GM21515 (cell line): ENCODE results near the gene TIGIT.
"Not testable (repeated sequence)": the region's sequence is repeated elsewhere in the genome, so short reads cannot be mapped to it uniquely, and the experiment has no call there.

ENCODE experiments used
- ATAC-seq: cut with Tn5 transposase; IDR thresholded peaks from one replicate; pipeline ENCODE4 v1.9.1; 2021; ENCODE audit not compliant: unreplicated experiment

TIGIT gene

GRCh38 chr3:114293838-114294535 is at the start of gene TIGIT:
Gene TIGIT (plus strand): TSS chr3:114294028. CDS start chr3:114294062, 34 bp downstream.
- no peak for ATAC-seq

GRCh38 chr3:114252954-114253353 is 40.9 kb upstream of the TIGIT start:
- ATAC-seq: no peak

DNA sequence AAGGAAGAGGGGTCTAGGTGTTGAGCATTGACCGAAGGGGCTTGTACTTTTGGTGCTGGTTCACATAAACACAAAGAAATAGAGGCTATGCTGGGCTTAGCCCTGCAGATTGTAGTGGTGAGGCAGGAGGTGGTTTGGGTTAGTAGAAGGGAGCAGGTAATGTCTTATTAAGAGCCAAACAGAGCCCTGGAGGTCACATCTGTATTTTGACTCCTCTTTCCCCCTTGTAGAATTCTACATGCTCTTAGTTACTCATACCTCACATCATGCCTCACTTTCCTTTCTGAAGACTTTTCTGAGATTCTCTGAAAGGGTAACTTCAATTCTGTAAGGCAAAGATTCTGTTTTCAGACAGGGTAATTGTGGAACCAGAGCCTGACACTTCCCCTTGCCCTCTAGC is 40.3 kb upstream of the TIGIT start:
- no peak for ATAC-seq

DNA sequence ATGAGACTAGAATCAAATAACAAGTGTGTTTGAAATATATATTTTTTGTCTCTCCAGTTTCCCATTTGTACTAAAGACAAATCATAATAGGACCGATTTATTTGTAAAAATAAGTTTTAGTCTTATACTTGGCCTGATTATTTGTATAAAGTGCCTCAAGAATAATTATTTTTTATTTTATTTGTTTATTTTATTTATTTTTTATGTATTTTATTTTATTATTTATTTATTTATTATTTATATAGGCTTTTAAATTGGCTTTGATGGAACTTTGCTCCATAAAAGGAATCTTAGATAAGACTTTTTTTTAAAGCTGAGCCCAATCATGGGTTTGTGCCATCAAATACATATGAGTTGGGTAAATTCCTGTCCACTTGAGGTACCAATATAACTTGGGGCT is 34.3 kb upstream of the TIGIT start:
- ATAC-seq: no peak

DNA sequence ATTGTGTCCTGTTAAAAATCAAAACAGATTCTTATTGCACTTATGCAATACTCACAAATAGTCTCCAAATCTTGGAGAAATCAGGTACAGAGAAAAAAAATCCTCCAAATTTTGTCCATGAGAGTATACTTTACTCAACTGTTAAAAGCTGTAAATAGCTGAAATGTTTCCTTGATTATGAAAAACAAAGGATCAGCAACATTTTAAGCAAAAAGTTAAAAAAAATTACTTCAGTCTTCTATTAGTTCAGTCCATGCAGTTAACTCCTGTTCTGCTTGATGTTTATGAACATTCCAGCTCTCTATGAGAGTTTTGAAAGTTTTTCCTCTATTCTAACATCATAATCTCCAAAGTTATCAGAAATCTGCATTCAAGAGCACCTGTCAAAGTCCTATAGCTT is 33.7 kb upstream of the TIGIT start:
- no peak for ATAC-seq

DNA sequence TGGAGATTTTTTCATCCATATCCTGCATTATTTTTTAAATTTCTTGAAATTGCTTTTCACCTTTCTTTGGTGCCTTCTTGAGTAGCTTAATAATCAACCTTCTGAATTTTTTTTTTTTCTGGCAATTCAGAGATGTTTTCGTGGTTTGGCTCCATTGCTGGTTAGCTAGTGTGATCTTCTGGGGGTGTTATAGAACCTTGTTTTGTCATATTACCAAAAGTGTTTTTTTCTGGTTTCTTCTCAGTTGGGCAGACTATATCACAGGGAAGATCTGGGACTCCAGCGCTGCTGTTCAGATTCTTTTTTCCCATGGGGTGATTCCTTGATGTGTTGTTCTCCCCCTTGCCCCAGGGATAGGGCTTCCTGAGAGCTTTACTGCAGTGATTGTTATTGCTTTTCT is 23.8 kb upstream of the TIGIT start:
- no peak for ATAC-seq

- ATAC-seq: no peak
Measured at GRCh38 chr3:114272271-114272670, 21.6 kb upstream of the TIGIT start.

- ATAC-seq: no peak
Measured at GRCh38 chr3:114274929-114275328, 18.9 kb upstream of the TIGIT start.

DNA sequence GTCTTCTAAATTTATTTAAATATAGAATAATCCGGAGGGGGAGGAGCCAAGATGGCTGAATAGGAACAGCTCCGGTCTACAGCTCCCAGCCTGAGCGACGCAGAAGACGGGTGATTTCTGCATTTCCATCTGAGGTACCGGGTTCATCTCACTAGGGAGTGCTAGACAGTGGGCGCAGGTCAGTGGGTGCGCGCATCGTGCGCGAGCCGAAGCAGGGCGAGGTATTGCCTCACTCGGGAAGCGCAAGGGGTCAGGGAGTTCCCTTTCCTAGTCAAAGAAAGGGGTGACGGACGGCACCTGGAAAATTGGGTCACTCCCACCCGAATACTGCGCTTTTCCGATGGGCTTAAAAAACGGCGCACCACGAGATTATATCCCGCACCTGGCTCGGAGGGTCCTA is 17.0 kb upstream of the TIGIT start:
- not testable (repeated sequence) for ATAC-seq

GRCh38 chr3:114284644-114285043 is 9.2 kb upstream of the TIGIT start:
- ATAC-seq: no peak

- no peak for ATAC-seq
Measured at GRCh38 chr3:114285648-114286230, 8.1 kb upstream of the TIGIT start.

DNA sequence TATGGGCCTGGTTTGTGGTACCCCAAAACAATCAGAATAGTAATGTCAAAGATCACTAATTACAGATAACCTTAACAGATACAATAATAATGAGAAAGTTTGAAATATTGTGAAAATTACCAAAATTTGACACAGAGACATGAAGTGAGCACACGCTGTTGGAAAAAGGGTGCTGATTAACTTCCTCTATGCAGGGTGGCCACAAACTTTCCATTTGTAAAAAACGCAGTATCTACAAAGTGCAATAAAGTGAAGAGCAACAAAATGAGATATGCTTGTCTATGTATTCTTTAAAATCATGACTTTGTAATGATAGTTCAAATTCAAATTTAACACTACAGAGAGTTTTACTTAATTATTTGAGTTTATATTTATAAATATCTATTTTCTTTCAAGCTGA is 7.6 kb upstream of the TIGIT start:
- no peak for ATAC-seq

DNA sequence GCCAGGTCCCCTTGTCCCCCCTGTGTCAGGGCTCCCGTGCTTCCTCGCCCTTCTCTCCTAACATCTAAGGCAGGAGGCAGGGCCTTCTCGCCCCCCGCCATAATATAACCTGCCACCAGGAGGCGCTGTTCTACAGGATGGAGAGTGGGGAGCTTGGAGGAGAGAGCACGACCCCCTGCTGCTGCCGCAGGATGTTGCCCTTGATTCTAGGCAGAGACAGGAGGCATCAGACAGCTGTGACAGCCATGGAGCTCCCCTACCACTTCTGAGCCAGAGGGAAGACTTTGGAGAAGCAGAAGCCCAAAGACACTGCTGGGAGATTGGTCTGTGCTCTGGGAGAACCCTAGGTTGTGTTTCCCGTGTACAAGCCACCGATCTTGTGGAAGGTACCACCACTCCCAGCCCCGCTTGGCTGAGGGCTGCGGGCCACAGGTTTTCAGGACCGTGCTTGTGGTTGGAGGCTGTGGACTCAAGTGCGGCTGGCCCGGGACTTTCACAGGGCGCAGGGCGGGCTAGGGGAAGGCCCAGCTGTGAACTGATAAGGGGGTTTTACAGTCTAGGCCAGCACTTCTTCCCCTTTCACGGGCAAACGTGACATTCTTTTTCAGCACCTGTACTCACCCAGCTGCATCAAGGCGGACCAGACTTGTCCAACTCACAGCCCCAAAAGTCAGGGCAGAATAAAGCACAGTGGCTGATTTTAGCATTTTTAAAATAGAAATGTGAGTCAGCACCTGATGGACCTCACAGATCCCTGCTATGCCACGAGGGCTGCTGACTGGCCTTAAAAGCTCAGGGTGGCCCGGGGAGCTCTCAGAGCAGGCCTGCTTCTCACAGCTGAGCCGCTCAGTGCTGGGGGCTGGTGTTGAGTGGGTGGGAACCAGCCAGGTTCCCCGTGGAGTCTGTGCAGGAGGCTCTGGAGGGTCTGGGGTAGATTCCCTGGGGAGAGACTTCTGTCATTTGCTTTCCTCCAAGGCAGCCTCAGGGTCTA is 2.6 kb upstream of the TIGIT start:
- peak; percentile 91 for ATAC-seq

DNA sequence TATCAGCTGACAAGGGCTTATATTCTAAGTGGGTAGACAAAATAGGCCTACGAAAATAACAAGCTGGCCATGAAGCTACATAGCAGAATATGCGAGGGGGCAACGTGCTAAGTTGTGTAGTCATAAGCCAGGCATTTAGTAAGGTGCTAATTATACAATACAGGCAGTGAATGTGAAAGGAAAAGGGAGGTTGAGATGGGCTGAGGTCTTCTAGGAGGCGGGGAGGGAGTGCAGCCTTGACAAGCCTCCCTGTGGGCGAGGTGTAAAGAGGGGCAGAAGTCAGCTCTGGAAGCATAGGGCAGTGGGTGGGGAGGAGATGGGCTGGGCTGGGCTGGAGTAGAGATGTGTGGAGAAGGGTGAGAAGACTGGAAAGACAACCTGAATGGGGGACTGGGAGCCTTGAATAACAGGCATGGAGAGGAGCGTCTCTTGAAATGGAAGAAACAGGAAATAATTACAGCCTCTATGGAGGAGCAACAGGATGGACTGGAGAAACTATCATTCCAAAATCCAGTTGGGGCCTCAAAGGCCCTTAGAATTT is 1.2 kb downstream of the TIGIT start:
- ATAC-seq: no peak

GRCh38 chr3:114295946-114296345 is 2.1 kb downstream of the TIGIT start:
- no peak for ATAC-seq

- ATAC-seq: no peak
Measured at GRCh38 chr3:114299421-114299820, 5.6 kb downstream of the TIGIT start.

GRCh38 chr3:114299941-114300624 is 6.3 kb downstream of the TIGIT start:
- no peak for ATAC-seq

DNA sequence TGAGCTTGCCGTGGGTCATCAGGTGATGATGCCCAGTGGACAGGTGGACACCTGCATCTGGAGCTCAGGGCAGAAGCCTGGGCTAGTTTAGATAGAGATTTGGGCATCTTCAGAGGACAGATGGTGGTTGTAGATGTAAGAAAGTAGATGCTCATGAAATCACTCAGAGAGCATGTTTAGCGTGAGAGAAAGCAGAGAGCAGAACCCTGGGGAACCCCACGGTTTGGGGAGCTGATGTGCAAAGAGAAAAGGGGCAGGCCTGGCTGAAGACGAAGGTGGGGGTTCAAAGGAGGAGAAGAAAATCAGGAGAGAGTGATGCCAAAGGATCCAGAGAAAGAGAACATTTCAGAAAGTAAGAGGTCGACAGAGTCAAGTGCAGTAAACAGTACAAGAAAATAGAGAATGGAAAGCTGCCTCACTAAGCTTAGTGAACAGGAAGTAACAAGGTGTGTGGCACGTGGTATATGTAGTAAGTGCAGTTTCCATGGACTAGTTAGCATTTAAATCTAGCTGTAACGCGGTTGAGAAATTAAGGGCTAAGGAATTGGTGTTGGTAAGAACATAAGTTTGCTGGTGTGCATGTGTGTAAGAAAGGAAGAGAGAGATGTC is 13.5 kb downstream of the TIGIT start:
- ATAC-seq: peak; percentile 51

DNA sequence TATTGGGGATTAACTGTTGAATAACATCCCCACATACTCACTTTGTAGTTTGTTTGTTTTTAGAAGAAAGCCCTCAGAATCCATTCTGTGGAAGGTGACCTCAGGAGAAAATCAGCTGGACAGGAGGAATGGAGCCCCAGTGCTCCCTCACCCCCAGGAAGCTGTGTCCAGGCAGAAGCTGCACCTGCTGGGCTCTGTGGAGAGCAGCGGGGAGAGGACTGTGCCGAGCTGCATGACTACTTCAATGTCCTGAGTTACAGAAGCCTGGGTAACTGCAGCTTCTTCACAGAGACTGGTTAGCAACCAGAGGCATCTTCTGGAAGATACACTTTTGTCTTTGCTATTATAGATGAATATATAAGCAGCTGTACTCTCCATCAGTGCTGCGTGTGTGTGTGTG is 14.0 kb downstream of the TIGIT start:
- no peak for ATAC-seq

DNA sequence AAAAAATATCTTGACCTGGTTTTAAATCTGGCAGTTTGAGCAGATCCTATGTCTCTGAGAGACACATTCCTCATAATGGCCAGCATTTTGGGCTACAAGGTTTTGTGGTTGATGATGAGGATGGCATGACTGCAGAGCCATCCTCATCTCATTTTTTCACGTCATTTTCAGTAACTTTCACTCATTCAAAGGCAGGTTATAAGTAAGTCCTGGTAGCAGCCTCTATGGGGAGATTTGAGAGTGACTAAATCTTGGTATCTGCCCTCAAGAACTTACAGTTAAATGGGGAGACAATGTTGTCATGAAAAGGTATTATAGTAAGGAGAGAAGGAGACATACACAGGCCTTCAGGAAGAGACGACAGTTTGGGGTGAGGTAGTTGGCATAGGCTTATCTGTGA is 14.5 kb downstream of the TIGIT start:
- ATAC-seq: no peak
